ENCODE results near the gene SMARCD1.

SMARCD1 gene

DNA sequence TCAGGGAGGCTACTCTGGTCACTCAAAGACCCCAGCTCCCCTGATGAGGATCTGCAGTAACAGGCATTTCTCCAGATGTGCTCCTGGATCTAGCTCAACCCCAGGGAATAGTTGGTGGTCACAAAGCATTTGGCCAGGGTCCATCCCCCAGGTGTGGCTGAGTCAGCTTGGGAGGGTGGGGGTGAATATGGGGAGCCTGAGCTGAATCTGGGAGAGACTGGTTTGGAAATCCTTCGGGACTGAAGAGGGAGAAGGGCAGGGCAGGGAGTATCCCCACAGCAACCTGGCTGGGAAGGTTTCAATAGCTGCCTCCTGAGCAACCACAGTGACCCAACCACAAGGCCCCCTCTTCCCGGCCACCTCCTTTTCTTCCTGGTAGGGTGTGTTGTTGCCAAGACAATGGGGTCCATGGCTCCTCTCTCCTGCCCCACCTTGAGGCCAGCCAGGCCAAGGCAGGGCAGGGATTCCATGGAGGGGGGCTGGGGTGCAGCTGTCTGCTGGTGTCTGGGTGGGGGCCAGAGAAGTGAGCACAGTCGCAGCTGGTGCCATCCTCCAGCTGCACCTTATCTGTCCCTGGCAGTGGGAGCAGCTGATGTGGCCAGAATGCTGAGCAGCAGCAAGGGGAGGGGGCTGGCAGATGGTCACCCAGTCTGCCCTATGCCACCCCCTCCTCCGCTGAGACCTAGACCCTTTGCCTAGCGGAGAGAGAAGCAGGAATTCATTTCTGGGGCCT, 22.2 kb upstream of the SMARCD1 start:
- Mint-ChIP-seq H3K4me3 (no peak overlapping the region), H3K36me3 (ENCODE audit: low read depth) (no peaks in the 10 kb centered on the region), H3K4me1 (ENCODE audit: low read depth) (peaks cover 16% of the 10 kb centered on the region), H3K27me3 (ENCODE audit: low read depth) (peaks cover 26% of the 10 kb centered on the region), H3K27ac (no peak overlapping the region), H3K9me3 (no peaks in the 10 kb centered on the region)

DNA sequence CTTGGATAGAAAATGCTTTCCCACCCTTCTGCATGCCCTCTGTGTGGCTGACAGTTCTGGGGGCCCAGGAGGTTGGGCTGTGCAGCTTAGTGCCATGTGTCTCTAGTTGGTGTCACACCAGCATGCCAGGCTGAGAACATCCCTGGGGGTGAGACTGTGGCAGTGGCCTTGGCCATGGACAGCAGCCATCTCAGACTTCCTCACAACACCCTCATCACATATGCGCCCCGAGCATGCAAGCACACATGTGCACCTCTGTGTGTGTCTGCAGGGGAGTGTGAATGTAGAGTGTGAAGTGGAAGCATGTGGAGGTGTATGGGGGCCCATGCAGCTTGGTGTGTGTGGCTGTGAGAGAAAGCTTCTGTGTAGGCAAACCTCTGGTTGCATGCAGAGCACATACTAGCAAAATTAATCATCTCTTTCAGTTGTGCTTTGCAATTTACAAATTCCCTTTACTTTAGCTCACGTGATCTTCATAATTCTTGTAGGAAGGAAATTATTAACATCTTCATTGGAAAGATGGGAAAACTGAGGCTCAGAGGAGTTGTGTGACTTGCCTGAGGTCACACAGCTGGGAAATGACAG, 19.3 kb upstream of the SMARCD1 start:
- Mint-ChIP-seq H3K4me1 (ENCODE audit: low read depth) (peaks cover 10% of the 10 kb centered on the region), H3K27me3 (ENCODE audit: low read depth) (peaks cover 8% of the 10 kb centered on the region), H3K4me3 (no peak overlapping the region), H3K36me3 (ENCODE audit: low read depth) (no peaks in the 10 kb centered on the region), H3K27ac (no peak overlapping the region), H3K9me3 (no peaks in the 10 kb centered on the region)

DNA sequence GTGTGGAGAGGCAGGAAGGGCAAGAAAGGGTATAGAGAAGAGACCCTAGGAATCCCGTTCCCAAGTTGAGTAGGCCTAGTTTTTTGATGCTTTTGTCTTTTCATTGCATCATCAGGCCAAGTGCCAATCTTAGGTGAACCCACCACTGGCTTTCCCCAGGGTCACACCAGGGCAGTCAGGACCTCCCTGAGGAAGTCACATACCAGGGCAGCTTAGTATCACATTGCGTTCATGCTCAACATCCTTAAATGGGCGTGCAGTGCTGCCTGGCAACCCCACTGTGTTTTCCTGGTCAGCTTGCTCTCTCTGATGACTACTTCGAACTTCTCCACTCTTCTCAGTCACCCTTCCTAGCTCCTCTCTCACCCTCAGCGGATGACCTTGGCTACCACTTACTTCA, 18.7 kb upstream of the SMARCD1 start:
- no peaks in the 10 kb centered on the region for H3K9me3 Mint-ChIP-seq
- H3K27ac Mint-ChIP-seq: no peak overlapping the region
- H3K36me3 Mint-ChIP-seq (ENCODE audit: low read depth): no peaks in the 10 kb centered on the region
- peaks cover 8% of the 10 kb centered on the region for H3K4me1 Mint-ChIP-seq (ENCODE audit: low read depth)
- peaks cover 8% of the 10 kb centered on the region for H3K27me3 Mint-ChIP-seq (ENCODE audit: low read depth)
- H3K4me3 Mint-ChIP-seq: no peak overlapping the region

DNA sequence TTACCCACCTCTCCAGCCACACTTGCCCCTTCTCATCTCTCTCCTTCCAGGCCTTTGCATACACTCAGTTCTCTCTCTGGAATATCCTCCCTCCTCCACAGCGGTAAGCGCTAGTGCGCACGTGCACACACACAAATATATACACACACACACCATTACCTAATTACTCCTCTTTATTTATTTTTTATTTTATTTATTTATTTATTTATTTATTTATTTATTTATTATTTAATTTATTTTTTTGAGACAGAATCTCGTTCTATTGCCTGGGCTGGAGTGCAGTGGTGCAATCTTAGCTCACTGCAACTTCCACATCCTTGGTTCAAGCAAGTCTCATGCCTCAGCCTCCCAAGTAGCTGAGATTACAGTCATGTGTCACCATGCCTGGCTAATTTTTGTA, 16.1 kb upstream of the SMARCD1 start:
- Mint-ChIP-seq H3K4me3 (no peak overlapping the region), H3K4me1 (ENCODE audit: low read depth) (peaks cover 7% of the 10 kb centered on the region), H3K36me3 (ENCODE audit: low read depth) (no peaks in the 10 kb centered on the region), H3K27me3 (ENCODE audit: low read depth) (no peaks in the 10 kb centered on the region), H3K27ac (no peak overlapping the region), H3K9me3 (no peaks in the 10 kb centered on the region)

DNA sequence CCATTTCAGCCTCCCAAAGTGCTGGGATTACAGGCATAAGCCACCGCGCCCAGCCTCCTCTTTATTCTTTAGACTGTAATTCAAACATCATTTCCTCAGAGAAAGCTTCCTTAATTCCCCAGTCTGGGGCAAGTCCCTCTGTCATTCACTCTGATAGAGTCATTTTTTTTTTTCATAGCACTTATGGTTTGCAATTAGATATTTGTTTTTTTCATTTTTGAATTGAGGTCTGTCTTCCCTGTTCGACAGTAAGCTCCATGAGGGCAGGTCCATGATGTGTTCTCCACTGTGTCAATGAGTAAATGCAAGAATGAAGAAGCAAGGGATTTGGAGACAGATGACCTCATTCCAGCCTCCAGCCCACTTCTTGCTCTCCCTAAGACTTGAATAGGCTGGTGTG, 15.6 kb upstream of the SMARCD1 start:
- peaks cover 7% of the 10 kb centered on the region for H3K4me1 Mint-ChIP-seq (ENCODE audit: low read depth)
- no peaks in the 10 kb centered on the region for H3K9me3 Mint-ChIP-seq
- no peaks in the 10 kb centered on the region for H3K36me3 Mint-ChIP-seq (ENCODE audit: low read depth)

DNA sequence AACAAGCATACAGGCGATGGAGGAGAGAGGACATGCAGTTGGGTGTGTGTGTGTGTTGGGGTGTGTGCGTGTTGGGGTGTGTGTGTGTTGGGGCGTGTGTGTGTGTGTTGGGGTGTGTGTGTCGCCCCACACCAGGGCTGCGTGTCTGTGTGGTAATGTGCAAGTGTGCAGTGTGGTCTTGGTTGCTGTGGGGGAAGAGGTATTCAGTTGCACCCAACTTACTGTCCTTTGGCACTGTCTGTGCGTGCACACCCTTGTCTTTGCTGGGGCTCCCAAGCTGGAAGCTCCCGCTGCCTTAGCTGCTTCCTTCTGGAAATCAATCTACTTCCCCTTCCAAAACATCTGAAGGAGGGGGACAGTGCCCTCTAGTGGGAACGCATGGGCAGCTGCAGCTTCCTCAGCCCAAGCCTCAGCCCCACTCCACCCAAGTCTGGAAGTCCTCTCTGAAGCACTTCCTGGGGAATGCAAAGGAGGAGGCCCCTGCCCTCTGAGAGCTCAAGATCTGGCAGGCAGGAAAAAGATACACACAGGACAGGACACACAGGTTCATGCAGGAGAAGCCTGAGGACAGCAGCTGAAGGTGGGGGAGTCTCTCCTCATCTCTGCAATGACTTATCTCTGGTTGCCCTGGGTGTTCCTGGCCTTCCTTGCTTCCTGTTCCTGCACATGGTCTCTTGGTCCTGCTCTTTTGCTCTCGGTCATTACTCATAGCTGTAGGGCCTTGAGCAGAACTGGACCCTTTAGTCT, 14.7 kb upstream of the SMARCD1 start:
- Mint-ChIP-seq H3K27ac (no peak overlapping the region), H3K4me3 (no peak overlapping the region), H3K27me3 (ENCODE audit: low read depth) (no peaks in the 10 kb centered on the region), H3K36me3 (ENCODE audit: low read depth) (no peaks in the 10 kb centered on the region), H3K9me3 (no peaks in the 10 kb centered on the region), H3K4me1 (ENCODE audit: low read depth) (peaks cover 7% of the 10 kb centered on the region)

More for the DNA sequence above, 15.6 kb upstream of the SMARCD1 start:
- no peaks in the 10 kb centered on the region for H3K27me3 Mint-ChIP-seq (ENCODE audit: low read depth)
- H3K27ac Mint-ChIP-seq: no peak overlapping the region
- no peak overlapping the region for H3K4me3 Mint-ChIP-seq

DNA sequence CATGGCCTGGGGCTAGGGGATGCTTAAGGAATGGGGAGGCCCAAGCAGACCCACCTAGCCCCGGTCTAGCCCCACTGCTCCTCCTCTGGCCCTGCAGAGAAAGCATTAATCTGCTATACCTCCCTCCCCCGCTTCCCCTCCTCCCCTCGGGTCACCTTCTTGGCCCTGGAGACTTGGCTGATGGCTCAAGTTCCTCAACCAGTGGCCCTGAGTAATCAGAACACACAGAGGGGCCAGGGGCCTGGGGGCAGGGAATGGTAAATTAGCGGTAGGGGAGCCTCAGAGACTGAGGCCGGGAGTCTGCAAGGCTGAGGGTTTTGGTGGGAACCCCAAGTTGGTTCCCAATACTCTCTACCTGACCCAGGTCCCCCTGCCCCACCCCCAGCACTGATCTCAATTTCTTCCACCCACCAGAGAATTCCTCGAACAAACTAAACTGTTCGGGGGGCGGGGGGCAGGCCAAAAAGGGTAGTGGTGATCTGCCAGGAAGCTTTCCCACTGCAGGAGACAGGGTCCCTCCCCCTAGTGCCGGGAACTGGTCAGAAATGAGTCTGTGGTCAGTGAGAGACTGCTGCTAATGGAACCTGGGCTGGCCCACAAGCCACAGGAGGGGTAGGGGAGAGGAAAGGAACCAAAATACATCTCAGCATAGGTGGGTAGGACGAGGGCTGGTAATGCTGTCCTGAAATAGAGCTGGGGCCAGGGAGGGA, 12.8 kb upstream of the SMARCD1 start:
- no peak overlapping the region for H3K27ac Mint-ChIP-seq
- H3K4me3 Mint-ChIP-seq: no peak overlapping the region
- no peaks in the 10 kb centered on the region for H3K27me3 Mint-ChIP-seq (ENCODE audit: low read depth)
- no peaks in the 10 kb centered on the region for H3K36me3 Mint-ChIP-seq (ENCODE audit: low read depth)
- H3K9me3 Mint-ChIP-seq: no peaks in the 10 kb centered on the region
- peaks cover 7% of the 10 kb centered on the region for H3K4me1 Mint-ChIP-seq (ENCODE audit: low read depth)

DNA sequence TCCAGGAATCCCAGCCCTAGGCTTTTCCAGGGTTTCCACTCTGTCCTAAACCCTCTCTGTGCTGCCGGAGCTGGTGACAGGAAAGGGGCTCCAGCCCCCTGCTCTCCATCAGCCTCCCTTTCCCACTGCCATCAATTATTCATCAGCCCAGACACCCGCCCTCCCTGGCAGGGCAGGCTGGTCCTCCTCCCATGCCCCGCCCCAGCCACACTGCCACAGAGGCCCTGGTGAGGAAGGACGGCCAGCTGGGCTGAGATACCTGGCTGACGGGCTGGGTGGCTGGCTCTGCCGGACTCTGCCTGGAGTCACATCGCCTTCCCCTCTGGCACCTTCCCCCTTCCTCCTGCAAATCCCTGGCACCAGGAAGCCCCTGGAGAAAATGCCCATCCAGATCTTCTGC, 11.9 kb upstream of the SMARCD1 start:
- no peaks in the 10 kb centered on the region for H3K9me3 Mint-ChIP-seq
- no peaks in the 10 kb centered on the region for H3K27me3 Mint-ChIP-seq (ENCODE audit: low read depth)
- H3K4me3 Mint-ChIP-seq: no peak overlapping the region
- peaks cover 7% of the 10 kb centered on the region for H3K4me1 Mint-ChIP-seq (ENCODE audit: low read depth)
- H3K36me3 Mint-ChIP-seq (ENCODE audit: low read depth): no peaks in the 10 kb centered on the region
- no peak overlapping the region for H3K27ac Mint-ChIP-seq

DNA sequence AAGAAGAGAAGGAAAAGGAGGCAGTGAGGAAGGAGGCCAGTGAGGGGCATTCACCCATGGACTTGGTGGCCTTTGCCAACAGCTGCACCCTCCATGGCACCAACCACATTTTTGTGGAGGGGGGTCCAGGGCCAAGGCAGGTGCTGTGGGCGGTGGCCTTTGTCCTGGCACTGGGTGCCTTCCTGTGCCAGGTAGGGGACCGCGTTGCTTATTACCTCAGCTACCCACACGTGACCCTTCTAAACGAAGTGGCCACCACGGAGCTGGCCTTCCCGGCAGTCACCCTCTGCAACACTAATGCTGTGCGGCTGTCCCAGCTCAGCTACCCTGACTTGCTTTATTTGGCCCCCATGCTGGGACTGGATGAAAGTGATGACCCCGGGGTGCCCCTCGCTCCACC, 11.4 kb upstream of the SMARCD1 start:
- peaks cover 7% of the 10 kb centered on the region for H3K4me1 Mint-ChIP-seq (ENCODE audit: low read depth)
- no peak overlapping the region for H3K27ac Mint-ChIP-seq
- no peak overlapping the region for H3K4me3 Mint-ChIP-seq
- no peaks in the 10 kb centered on the region for H3K9me3 Mint-ChIP-seq
- no peaks in the 10 kb centered on the region for H3K27me3 Mint-ChIP-seq (ENCODE audit: low read depth)
- no peaks in the 10 kb centered on the region for H3K36me3 Mint-ChIP-seq (ENCODE audit: low read depth)

DNA sequence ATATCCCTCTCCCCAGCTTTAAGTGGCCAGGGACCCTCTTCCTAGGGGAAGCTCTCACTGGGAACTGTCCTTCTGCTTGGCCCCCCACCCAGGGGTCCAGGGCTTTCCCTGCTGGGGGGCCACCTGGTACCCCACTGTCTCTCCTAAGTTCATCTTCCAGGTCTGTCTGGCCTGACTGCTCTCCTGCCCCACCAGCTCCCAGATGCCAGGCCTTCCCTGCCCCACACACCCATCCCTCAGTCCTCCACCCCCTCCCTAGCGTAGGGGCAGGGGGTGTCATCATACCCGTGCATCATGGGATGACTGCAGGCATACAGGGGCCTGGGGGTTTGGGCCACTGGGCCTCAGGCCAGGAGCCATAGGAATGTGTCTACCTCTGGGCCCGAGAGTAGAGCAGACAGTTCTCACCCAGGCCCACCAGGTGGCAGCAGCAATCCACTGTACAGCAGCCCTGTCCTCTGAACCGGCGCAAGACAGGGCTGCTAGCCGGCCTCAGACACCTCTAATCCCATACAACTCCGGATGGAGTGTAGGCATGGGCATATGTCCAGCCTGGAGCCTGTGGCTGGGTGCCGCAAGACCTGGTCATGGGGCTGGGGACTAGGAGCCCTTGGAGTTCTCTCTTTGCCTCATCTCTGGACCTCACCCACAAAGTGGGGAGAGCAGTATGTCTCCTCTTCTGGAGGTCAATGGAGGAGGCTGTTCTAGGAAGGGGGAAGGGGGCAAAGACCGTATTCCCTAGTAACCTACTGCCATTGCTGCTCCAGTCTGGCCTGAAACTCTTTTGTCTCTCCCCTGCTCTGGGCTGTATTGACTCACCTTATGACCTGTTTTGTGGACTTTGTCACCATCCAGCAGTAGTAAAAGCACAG, 10.0 kb upstream of the SMARCD1 start:
- Mint-ChIP-seq H3K9me3 (no peaks in the 10 kb centered on the region), H3K36me3 (ENCODE audit: low read depth) (no peaks in the 10 kb centered on the region), H3K27ac (no peak overlapping the region)

DNA sequence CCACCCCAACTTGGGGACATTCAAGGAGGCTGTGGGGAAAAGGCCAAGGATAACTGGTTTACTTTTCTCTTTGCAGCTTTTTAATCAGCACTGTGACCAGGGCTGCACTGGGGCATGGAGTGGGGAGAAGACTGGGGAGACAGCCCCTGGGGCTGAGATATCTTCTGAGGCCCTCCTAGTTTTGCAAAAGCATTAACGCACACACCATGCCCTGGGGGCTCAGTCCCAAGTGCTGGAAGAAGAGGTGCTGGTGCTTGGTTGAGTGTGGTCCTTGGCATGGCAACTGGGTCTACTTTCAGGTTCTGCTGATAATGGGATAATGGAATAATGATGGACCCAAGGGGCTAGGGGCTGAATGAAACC, 9.4 kb upstream of the SMARCD1 start:
- no peaks in the 10 kb centered on the region for H3K27me3 Mint-ChIP-seq (ENCODE audit: low read depth)
- no peak overlapping the region for H3K27ac Mint-ChIP-seq
- no peaks in the 10 kb centered on the region for H3K4me1 Mint-ChIP-seq (ENCODE audit: low read depth)

More for the DNA sequence above, 10.0 kb upstream of the SMARCD1 start:
- Mint-ChIP-seq H3K4me1 (ENCODE audit: low read depth) (peaks cover 5% of the 10 kb centered on the region), H3K27me3 (ENCODE audit: low read depth) (no peaks in the 10 kb centered on the region), H3K4me3 (no peak overlapping the region)

DNA sequence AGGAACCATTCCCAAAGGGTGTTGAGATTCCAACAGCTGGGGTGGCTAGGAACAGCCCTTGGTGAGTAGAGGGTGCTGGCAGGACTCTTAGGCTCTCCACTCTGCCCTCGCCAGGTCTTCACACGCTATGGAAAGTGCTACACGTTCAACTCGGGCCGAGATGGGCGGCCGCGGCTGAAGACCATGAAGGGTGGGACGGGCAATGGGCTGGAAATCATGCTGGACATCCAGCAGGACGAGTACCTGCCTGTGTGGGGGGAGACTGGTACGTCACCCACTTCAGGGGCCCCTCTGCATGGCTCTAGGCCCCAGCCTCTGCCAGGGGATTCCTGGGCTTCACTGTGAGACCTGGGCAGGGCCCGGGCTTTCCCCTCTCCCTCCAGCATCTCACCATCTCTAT, 8.0 kb upstream of the SMARCD1 start:
- H3K9me3 Mint-ChIP-seq: no peaks in the 10 kb centered on the region
- H3K27me3 Mint-ChIP-seq (ENCODE audit: low read depth): no peaks in the 10 kb centered on the region
- H3K4me1 Mint-ChIP-seq (ENCODE audit: low read depth): no peaks in the 10 kb centered on the region
- no peak overlapping the region for H3K27ac Mint-ChIP-seq
- no peak overlapping the region for H3K4me3 Mint-ChIP-seq
- H3K36me3 Mint-ChIP-seq (ENCODE audit: low read depth): no peaks in the 10 kb centered on the region

More for the DNA sequence above, 9.4 kb upstream of the SMARCD1 start:
- Mint-ChIP-seq H3K4me3 (no peak overlapping the region), H3K9me3 (no peaks in the 10 kb centered on the region), H3K36me3 (ENCODE audit: low read depth) (no peaks in the 10 kb centered on the region)

DNA sequence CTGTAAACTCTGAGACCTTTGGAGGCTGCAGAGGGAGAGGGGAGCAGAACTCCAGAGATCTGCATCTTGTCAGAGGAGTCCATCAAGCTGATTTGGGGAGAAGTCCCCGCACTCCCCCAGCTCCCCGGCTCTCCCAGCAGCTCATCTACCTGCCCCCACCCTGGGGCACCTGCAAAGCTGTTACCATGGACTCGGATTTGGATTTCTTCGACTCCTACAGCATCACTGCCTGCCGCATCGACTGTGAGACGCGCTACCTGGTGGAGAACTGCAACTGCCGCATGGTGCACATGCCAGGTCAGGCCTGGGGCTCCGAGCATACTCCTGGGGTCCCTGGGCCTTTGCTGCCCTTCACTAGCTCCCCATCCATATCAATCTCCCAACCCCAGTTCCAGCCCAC, 6.9 kb upstream of the SMARCD1 start:
- H3K4me1 Mint-ChIP-seq (ENCODE audit: low read depth): no peaks in the 10 kb centered on the region
- no peaks in the 10 kb centered on the region for H3K36me3 Mint-ChIP-seq (ENCODE audit: low read depth)
- no peaks in the 10 kb centered on the region for H3K27me3 Mint-ChIP-seq (ENCODE audit: low read depth)
- H3K27ac Mint-ChIP-seq: no peak overlapping the region
- no peak overlapping the region for H3K4me3 Mint-ChIP-seq
- H3K9me3 Mint-ChIP-seq: no peaks in the 10 kb centered on the region

DNA sequence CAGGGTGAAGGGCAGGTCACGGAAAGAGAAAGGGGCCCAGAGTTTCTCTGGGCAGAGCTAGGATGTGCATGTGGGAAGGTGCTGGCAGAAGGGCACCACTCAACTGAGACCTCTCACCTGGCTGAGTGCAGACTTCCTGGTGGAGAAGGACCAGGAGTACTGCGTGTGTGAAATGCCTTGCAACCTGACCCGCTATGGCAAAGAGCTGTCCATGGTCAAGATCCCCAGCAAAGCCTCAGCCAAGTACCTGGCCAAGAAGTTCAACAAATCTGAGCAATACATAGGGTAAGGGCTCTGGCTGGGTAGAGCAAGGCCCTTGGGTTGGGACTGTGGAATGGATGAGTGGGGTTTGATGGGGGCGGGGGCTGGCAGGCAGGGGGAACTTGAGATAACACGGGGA, 5.4 kb upstream of the SMARCD1 start:
- Mint-ChIP-seq H3K27ac (no peak overlapping the region), H3K4me1 (ENCODE audit: low read depth) (peaks cover 4% of the 10 kb centered on the region), H3K9me3 (no peaks in the 10 kb centered on the region), H3K36me3 (ENCODE audit: low read depth) (no peaks in the 10 kb centered on the region), H3K27me3 (ENCODE audit: low read depth) (no peaks in the 10 kb centered on the region), H3K4me3 (no peak overlapping the region)
